ENCODE results near the gene NTM.
"Not testable (repeated sequence)": the region's sequence is repeated elsewhere in the genome, so short reads cannot be mapped to it uniquely, and the experiment has no call there.

NTM gene

GRCh38 chr11:131474947-131475346 is 104.5 kb downstream of the NTM start:
- ATAC-seq (replicated peaks) (peak; percentile 62 to 74), DNase-seq (no peak)
- H3K27ac Mint-ChIP-seq = no peak overlapping the region
- H3K9me3 Mint-ChIP-seq = peaks cover 5 to 12% of the 10 kb centered on the region in 2 donors
- peaks cover 0 to 7% of the 10 kb centered on the region in 2 donors for H3K27me3 Mint-ChIP-seq
- no peak overlapping the region for H3K4me3 Mint-ChIP-seq
- H3K4me1 Mint-ChIP-seq = no peaks in the 10 kb centered on the region
- H3K36me3 Mint-ChIP-seq = no peaks in the 10 kb centered on the region

- no peaks in the 10 kb centered on the region for H3K36me3 Mint-ChIP-seq
- no peak overlapping the region for H3K4me3 Mint-ChIP-seq
- peaks cover 9 to 12% of the 10 kb centered on the region in 2 donors for H3K9me3 Mint-ChIP-seq
- DNase-seq = no peak
- H3K27me3 Mint-ChIP-seq = peaks cover 0 to 7% of the 10 kb centered on the region in 2 donors
- H3K4me1 Mint-ChIP-seq = no peaks in the 10 kb centered on the region
- no peak overlapping the region for H3K27ac Mint-ChIP-seq
- no peak for ATAC-seq (replicated peaks)
Measured at GRCh38 chr11:131476266-131476665, 105.9 kb downstream of the NTM start.

- no peak overlapping the region for H3K4me3 Mint-ChIP-seq
- no peak for DNase-seq
Measured at GRCh38 chr11:131478341-131478740, 107.9 kb downstream of the NTM start.

GRCh38 chr11:131481303-131481702 is 110.9 kb downstream of the NTM start:
- peaks cover 0 to 6% of the 10 kb centered on the region in 2 donors for H3K9me3 Mint-ChIP-seq
- no peak for ATAC-seq (replicated peaks)
- H3K4me3 Mint-ChIP-seq = no peak overlapping the region
- no peak for DNase-seq
- no peak overlapping the region for H3K27ac Mint-ChIP-seq
- no peaks in the 10 kb centered on the region for H3K36me3 Mint-ChIP-seq
- no peaks in the 10 kb centered on the region for H3K4me1 Mint-ChIP-seq
- peaks cover 0 to 7% of the 10 kb centered on the region in 2 donors for H3K27me3 Mint-ChIP-seq

More at GRCh38 chr11:131478341-131478740, 107.9 kb downstream of the NTM start:
- H3K36me3 Mint-ChIP-seq = no peaks in the 10 kb centered on the region
- no peaks in the 10 kb centered on the region for H3K4me1 Mint-ChIP-seq
- no peak overlapping the region for H3K27ac Mint-ChIP-seq
- no peak for ATAC-seq (replicated peaks)
- peaks cover 8 to 9% of the 10 kb centered on the region in 2 donors for H3K9me3 Mint-ChIP-seq
- peaks cover 0 to 7% of the 10 kb centered on the region in 2 donors for H3K27me3 Mint-ChIP-seq

- Mint-ChIP-seq H3K4me3 (no peak overlapping the region), H3K9me3 (peaks cover 4 to 6% of the 10 kb centered on the region in 2 donors), H3K4me1 (no peaks in the 10 kb centered on the region), H3K27me3 (peaks cover 0 to 7% of the 10 kb centered on the region in 2 donors), H3K36me3 (no peaks in the 10 kb centered on the region), H3K27ac (no peak overlapping the region)
- ATAC-seq (replicated peaks) (no peak), DNase-seq (no peak)
Measured at GRCh38 chr11:131481971-131482370, 111.6 kb downstream of the NTM start.

- ATAC-seq (replicated peaks) (no peak), DNase-seq (no peak)
- no peaks in the 10 kb centered on the region for H3K36me3 Mint-ChIP-seq
- peaks cover 4 to 6% of the 10 kb centered on the region in 2 donors for H3K9me3 Mint-ChIP-seq
- no peaks in the 10 kb centered on the region for H3K4me1 Mint-ChIP-seq
- H3K27me3 Mint-ChIP-seq = no peaks in the 10 kb centered on the region
- no peak overlapping the region for H3K4me3 Mint-ChIP-seq
- H3K27ac Mint-ChIP-seq = no peak overlapping the region
Measured at GRCh38 chr11:131483453-131483852, 113.0 kb downstream of the NTM start.

GRCh38 chr11:131483877-131484276 is 113.5 kb downstream of the NTM start:
- Mint-ChIP-seq H3K4me3 (no peak overlapping the region), H3K27me3 (no peaks in the 10 kb centered on the region), H3K36me3 (no peaks in the 10 kb centered on the region), H3K9me3 (peaks cover 4 to 6% of the 10 kb centered on the region in 2 donors), H3K4me1 (no peaks in the 10 kb centered on the region), H3K27ac (no peak overlapping the region)
- ATAC-seq (replicated peaks) = no peak
- DNase-seq = no peak

- H3K36me3 Mint-ChIP-seq = no peaks in the 10 kb centered on the region
- ATAC-seq (replicated peaks) (no peak), DNase-seq (no peak)
- no peaks in the 10 kb centered on the region for H3K27me3 Mint-ChIP-seq
- H3K4me3 Mint-ChIP-seq = no peak overlapping the region
- H3K4me1 Mint-ChIP-seq = no peaks in the 10 kb centered on the region
- no peak overlapping the region for H3K27ac Mint-ChIP-seq
- H3K9me3 Mint-ChIP-seq = peaks cover 2 to 4% of the 10 kb centered on the region in 2 donors
Measured at GRCh38 chr11:131486100-131486499, 115.7 kb downstream of the NTM start.

GRCh38 chr11:131486937-131487635 is 116.7 kb downstream of the NTM start:
- Mint-ChIP-seq H3K9me3 (peaks cover 0 to 4% of the 10 kb centered on the region in 2 donors), H3K4me1 (no peaks in the 10 kb centered on the region), H3K27ac (no peak overlapping the region), H3K27me3 (no peaks in the 10 kb centered on the region), H3K4me3 (no peak overlapping the region), H3K36me3 (no peaks in the 10 kb centered on the region)
- ATAC-seq (replicated peaks) (no peak), DNase-seq (no peak)

GRCh38 chr11:131488238-131488637 is 117.8 kb downstream of the NTM start:
- Mint-ChIP-seq H3K27me3 (no peaks in the 10 kb centered on the region), H3K36me3 (no peaks in the 10 kb centered on the region), H3K27ac (no peak overlapping the region), H3K9me3 (peaks cover 0 to 4% of the 10 kb centered on the region in 2 donors), H3K4me1 (no peaks in the 10 kb centered on the region), H3K4me3 (no peak overlapping the region)
- DNase-seq (no peak), ATAC-seq (replicated peaks) (no peak)

- Mint-ChIP-seq H3K4me1 (no peaks in the 10 kb centered on the region), H3K36me3 (no peaks in the 10 kb centered on the region), H3K4me3 (no peak overlapping the region), H3K27me3 (no peaks in the 10 kb centered on the region), H3K9me3 (peaks cover 0 to 3% of the 10 kb centered on the region in 2 donors), H3K27ac (no peak overlapping the region)
- DNase-seq (no peak), ATAC-seq (replicated peaks) (no peak)
Measured at GRCh38 chr11:131491503-131491902, 121.1 kb downstream of the NTM start.

GRCh38 chr11:131495423-131495822 is 125.0 kb downstream of the NTM start:
- H3K36me3 Mint-ChIP-seq = no peaks in the 10 kb centered on the region
- DNase-seq = no peak
- H3K9me3 Mint-ChIP-seq = no peaks in the 10 kb centered on the region
- ATAC-seq (replicated peaks) = no peak
- no peaks in the 10 kb centered on the region for H3K27me3 Mint-ChIP-seq
- no peak overlapping the region for H3K4me3 Mint-ChIP-seq
- no peaks in the 10 kb centered on the region for H3K4me1 Mint-ChIP-seq
- H3K27ac Mint-ChIP-seq = no peak overlapping the region

- H3K36me3 Mint-ChIP-seq; H3K27ac Mint-ChIP-seq; H3K27me3 Mint-ChIP-seq; H3K9me3 Mint-ChIP-seq; ATAC-seq (replicated peaks); H3K4me3 Mint-ChIP-seq; DNase-seq; H3K4me1 Mint-ChIP-seq: not testable (repeated sequence)
Measured at GRCh38 chr11:131497686-131498085, 127.3 kb downstream of the NTM start.

GRCh38 chr11:131498631-131499160 is 128.3 kb downstream of the NTM start:
- Mint-ChIP-seq H3K4me3 (no peak overlapping the region), H3K27me3 (no peaks in the 10 kb centered on the region), H3K36me3 (no peaks in the 10 kb centered on the region), H3K4me1 (no peaks in the 10 kb centered on the region), H3K27ac (no peak overlapping the region), H3K9me3 (peaks cover 0 to 2% of the 10 kb centered on the region in 2 donors)
- ATAC-seq (replicated peaks) (no peak), DNase-seq (no peak)

GRCh38 chr11:131499199-131499598 is 128.8 kb downstream of the NTM start:
- DNase-seq = no peak
- H3K4me3 Mint-ChIP-seq = no peak overlapping the region
- no peaks in the 10 kb centered on the region for H3K4me1 Mint-ChIP-seq
- no peaks in the 10 kb centered on the region for H3K27me3 Mint-ChIP-seq
- peaks cover 0 to 2% of the 10 kb centered on the region in 2 donors for H3K9me3 Mint-ChIP-seq
- no peak overlapping the region for H3K27ac Mint-ChIP-seq
- H3K36me3 Mint-ChIP-seq = no peaks in the 10 kb centered on the region
- ATAC-seq (replicated peaks) = no peak
